GM23248 (cell line): ENCODE results near the gene RFX8.

Experiments
- EZH2 ChIP-seq: fragments of 200-600 bp; sonication (generic); IDR thresholded peaks from 2 replicates; pipeline ENCODE4 v1.6.1; 2018; ENCODE audit warnings: antibody characterized with exemption, mild to moderate bottlenecking; ENCODE audit not compliant: insufficient read depth, poor library complexity, severe bottlenecking
- EZH2phosphoT487 ChIP-seq: fragments of 200-600 bp; sonication (generic); IDR thresholded peaks from 2 replicates; pipeline ENCODE4 v1.6.1; 2018; ENCODE audit warnings: antibody characterized with exemption, moderate library complexity, mild to moderate bottlenecking, low read depth; ENCODE audit not compliant: insufficient read depth

- TF ChIP-seq EZH2phosphoT487 (no peak), EZH2 (no peak)
Observed at GRCh38 chr2:101480764-101481163, 5.9 kb upstream of the RFX8 start.
